Fibroblast of villous mesenchyme (primary cell): ENCODE results near the gene RBBP9. TPM values are rescaled to one million over a fixed set of nuclear protein-coding genes. Genes with fewer than 3 reads are reported as not detected.
"Not testable (repeated sequence)": the region's sequence is repeated elsewhere in the genome, so short reads cannot be mapped to it uniquely, and the experiment has no call there.

Source experiments
- DNase-seq: peaks from one replicate; pipeline ENCODE4 v3.0.0-alpha.2; 2010; ENCODE audit warnings: low read depth
- H3K4me3 ChIP-seq: 2 replicates; pipeline ENCODE4 v1.5.1; 2011; ENCODE audit warnings: low read depth, mild to moderate bottlenecking, low read length
- total RNA-seq: library from RNA; depleted of rRNA; stranded (reverse); fragments of >200 nt; gene quantifications from 2 replicates; pipeline ENCODE4 v1.2.3, GENCODE V29; 2012
- TF ChIP-seq, protein P1 (sequence below): IDR thresholded peaks from 2 replicates; pipeline ENCODE4 v1.5.1; 2012; ENCODE audit warnings: low read depth, mild to moderate bottlenecking, low read length; ENCODE audit not compliant: insufficient read depth

The RBBP9 gene
- total RNA-seq, 1 donor = 20.3 TPM

DNA sequence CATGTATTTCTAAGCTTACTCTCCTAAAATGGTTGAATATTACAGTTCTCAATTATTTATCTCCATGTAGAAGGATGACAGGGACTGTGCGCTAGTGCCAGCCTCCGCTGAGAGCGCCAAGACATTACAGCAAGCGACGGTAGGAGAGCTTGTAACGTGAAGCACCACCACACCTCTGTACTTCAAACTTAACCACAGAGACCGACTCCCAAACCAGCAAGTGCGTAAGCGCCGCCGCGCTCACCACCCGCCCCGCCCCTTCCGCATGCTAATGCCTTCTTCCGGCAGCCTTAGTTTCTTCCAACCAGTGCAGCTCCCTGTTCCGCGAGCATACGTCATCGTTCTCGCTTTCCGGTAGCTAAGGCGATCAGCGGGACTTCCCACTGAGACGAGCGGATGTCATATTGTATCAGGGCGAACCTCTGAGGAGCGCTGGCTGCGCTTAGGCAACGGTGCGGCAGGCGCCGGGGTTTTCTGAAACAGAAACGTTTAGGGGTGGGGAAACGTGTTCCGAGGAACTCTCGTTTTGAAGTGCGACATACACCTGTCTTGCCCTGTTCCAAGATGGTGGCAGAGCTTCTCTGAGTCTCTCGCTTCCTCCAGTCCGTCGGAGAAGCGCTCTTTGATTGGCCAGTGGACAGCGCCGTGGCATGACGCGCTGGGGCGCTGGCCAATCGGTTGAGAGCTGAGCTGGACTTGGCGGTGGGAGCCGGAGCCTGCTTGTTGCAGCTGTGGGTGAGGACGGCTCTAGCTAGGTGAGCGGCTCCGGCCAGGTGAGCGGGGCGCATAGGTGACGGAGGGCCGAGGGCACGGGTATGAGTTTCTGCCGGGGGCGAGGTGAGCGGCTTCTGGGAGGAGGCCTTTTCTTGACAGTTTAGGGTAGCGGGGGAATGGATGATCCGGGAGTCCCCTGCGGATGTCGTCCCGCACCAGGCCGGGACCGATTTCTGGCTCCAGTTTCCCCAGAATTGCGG, 10.5 kb upstream of the RBBP9 start, which contains the start of gene SEC23B:
SEC23B (plus strand) TSS at position 723 of the 974 bp plus-strand sequence. CDS start 2,896 bp downstream, outside the sequence.
- TF ChIP-seq, protein P1, sequence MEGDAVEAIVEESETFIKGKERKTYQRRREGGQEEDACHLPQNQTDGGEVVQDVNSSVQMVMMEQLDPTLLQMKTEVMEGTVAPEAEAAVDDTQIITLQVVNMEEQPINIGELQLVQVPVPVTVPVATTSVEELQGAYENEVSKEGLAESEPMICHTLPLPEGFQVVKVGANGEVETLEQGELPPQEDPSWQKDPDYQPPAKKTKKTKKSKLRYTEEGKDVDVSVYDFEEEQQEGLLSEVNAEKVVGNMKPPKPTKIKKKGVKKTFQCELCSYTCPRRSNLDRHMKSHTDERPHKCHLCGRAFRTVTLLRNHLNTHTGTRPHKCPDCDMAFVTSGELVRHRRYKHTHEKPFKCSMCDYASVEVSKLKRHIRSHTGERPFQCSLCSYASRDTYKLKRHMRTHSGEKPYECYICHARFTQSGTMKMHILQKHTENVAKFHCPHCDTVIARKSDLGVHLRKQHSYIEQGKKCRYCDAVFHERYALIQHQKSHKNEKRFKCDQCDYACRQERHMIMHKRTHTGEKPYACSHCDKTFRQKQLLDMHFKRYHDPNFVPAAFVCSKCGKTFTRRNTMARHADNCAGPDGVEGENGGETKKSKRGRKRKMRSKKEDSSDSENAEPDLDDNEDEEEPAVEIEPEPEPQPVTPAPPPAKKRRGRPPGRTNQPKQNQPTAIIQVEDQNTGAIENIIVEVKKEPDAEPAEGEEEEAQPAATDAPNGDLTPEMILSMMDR = no peak
- peak; percentile 98 for DNase-seq

DNA sequence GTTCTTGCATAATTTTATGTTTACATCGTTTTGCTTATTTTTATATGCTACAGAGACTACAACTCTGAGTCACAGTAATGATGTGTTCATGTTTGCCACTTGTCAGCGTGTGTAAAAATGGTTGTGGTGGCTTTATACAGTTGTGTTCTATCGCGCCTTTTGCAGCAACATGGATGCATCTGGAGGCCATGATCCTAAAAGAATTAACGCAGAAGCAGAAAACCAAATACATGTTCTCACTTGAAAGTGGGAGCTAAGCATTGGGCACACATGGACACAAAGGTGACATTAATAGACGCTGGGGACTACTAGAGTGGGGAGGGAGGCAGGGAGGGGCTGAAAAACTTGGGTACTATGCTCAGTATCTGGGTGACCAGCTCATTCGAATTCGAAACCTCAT, 9.7 kb upstream of the RBBP9 start:
- peak overlapping the region; percentile 98 for H3K4me3 ChIP-seq
- TF ChIP-seq, protein P1 = no peak
- peak; percentile 22 for DNase-seq

More for the DNA sequence above, 10.5 kb upstream of the RBBP9 start, which contains the start of gene SEC23B:
- H3K4me3 ChIP-seq = peak within 1 kb of the TSS; percentile 98

DNA sequence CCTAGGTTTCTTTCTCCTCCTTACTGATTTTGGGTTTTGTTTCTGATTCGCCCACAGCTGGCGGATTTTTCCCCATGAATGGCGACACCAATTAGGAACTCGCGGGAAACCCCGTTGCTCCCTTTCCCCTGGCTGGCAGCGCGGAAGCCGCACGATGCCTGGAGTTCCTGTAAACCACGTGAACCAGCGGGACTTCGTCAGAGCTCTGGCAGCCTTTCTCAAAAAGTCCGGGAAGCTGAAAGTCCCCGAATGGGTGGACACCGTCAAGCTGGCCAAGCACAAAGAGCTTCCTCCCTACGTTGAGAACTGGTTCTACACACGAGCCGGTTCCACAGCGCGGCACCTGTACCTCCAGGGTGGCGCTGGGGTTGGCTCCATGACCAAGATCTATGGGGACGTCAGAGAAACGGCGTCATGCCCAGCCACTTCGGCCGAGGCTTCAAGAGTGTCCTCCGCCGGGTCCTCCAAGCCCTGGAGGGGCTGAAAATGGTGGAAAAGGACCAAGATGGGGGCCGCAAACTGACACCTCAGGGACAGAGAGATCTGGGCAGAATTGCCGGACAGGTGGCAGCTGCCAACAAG, 7.5 kb upstream of the RBBP9 start:
- peak; percentile 62 for DNase-seq
- TF ChIP-seq, protein P1 = no peak
- H3K4me3 ChIP-seq = peak overlapping the region; percentile 31

DNA sequence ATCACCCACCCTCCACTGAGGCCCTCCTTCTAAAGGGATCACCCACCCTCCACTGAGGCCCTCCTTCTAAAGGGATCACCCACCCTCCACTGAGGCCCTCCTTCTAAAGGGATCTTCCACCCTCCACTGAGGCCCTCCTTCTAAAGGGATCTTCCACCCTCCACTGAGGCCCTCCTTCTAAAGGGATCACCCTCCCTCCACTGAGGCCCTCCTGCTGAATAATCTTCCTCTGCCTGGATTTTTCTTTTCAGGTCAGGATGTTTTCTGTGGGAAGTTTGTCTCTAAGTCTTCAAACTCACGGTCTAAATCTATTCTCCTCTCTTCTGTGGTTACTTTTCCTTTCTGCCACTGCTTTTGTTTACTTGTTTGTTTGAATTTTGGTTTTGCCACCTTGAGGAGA, 4.6 kb upstream of the RBBP9 start:
- not testable (repeated sequence) for DNase-seq, H3K4me3 ChIP-seq

DNA sequence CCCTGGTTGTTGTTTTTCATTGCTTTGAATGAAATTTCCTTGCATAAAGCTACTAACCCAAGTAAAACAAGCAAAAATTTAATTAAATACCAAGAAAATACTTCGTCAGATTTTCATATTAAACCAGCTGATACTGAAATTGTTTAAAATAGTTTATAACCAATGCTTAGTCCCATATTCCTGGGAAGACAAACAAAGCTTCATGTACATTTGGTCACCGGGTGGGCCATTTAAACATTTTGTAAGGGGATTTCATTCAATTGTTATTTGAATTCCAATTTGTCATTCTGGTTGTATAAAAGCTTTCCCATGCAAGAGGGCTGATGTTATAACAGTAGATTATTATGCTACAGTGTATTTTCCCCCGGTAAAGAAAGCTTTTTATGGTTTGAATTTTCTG, 578 bp upstream of the RBBP9 start:
- TF ChIP-seq, protein P1 = no peak
- H3K4me3 ChIP-seq = no peak overlapping the region
- DNase-seq = no peak

DNA sequence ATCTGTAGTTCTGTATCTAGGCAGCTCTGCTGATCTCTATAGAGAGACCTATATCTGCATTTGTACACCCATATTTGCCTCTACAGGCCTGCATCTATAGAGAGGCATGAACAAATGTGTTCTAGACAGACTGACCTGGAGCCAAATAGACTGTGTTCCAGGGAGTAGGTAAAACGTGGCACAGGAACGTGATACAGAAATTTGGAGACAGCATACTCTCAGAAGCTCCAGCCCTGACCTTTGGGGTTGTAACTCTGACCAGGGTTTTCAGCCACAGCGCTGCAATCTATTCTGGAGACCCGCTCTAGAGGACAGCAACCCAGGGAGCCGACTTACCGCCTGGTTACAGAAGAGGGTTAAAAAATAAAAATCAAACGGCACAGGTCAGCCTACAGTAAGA, 983 bp downstream of the RBBP9 start:
- no peak for DNase-seq
- TF ChIP-seq, protein P1 = no peak
- peak overlapping the region; percentile 88 for H3K4me3 ChIP-seq

DNA sequence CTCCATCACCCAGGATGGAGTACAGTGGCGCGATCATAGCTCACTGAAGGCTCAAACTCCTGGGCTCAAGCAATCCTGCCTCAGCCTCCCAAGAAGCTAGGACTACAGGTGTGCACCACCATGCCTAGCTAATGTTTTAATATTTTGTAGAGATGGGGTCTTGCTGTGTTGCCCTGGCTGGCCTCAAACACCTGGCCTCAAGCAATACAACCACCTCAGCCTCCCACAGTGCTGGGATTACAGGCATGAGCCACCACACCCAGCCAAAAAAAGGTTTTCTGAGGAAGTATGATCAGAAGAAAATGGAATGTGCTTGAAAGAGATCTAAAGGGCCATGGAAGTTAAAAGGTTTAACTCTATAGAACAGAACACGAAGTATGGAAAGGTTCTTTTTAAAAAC, 8.7 kb downstream of the RBBP9 start:
- H3K4me3 ChIP-seq = no peak overlapping the region
- no peak for DNase-seq
- TF ChIP-seq, protein P1 = no peak
